ENCODE results near the gene WDFY1. TPM values are rescaled to one million over a fixed set of nuclear protein-coding genes. Genes with fewer than 3 reads are reported as not detected.

WDFY1 gene
- total RNA-seq, 1 experiment from 2014 or later = 66.0 TPM

DNA sequence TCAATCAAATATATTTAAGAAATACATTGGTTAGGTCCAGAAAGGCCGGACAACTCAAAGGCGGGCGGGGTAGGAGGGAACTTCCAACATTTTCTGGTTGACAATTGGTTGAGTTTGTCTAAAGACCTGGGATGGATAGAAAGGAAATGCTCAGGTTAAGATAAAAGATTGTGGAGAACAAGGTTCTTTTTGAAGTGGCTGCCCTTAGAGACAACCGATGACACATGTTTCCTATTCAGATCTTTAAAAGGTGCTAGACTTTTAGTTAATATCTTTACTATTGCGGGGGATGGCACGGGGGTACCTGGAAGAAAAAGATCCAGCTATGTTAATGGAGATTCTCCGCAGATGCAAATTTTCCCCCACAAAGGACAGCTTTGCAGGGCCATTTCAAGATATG is 97.7 kb downstream of the WDFY1 start:
- TF ChIP-seq ZNF219 (CRISPR knock-in tag; IDR thresholded peaks at IDR 0.05; ENCODE audit: borderline replicate concordance) = no peak
- TF ChIP-seq, protein P1, sequence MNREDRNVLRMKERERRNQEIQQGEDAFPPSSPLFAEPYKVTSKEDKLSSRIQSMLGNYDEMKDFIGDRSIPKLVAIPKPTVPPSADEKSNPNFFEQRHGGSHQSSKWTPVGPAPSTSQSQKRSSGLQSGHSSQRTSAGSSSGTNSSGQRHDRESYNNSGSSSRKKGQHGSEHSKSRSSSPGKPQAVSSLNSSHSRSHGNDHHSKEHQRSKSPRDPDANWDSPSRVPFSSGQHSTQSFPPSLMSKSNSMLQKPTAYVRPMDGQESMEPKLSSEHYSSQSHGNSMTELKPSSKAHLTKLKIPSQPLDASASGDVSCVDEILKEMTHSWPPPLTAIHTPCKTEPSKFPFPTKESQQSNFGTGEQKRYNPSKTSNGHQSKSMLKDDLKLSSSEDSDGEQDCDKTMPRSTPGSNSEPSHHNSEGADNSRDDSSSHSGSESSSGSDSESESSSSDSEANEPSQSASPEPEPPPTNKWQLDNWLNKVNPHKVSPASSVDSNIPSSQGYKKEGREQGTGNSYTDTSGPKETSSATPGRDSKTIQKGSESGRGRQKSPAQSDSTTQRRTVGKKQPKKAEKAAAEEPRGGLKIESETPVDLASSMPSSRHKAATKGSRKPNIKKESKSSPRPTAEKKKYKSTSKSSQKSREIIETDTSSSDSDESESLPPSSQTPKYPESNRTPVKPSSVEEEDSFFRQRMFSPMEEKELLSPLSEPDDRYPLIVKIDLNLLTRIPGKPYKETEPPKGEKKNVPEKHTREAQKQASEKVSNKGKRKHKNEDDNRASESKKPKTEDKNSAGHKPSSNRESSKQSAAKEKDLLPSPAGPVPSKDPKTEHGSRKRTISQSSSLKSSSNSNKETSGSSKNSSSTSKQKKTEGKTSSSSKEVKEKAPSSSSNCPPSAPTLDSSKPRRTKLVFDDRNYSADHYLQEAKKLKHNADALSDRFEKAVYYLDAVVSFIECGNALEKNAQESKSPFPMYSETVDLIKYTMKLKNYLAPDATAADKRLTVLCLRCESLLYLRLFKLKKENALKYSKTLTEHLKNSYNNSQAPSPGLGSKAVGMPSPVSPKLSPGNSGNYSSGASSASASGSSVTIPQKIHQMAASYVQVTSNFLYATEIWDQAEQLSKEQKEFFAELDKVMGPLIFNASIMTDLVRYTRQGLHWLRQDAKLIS (CRISPR knock-in tag; IDR thresholded peaks at IDR 0.05; ENCODE audit: borderline replicate concordance) = no peak
- TF ChIP-seq NFE2L1 (CRISPR knock-in tag; IDR thresholded peaks at IDR 0.05) = no peak
- TF ChIP-seq IRF2 (CRISPR knock-in tag; IDR thresholded peaks at IDR 0.05; ENCODE audit: borderline replicate concordance, low read depth) = no peak
- TF ChIP-seq, protein P2, sequence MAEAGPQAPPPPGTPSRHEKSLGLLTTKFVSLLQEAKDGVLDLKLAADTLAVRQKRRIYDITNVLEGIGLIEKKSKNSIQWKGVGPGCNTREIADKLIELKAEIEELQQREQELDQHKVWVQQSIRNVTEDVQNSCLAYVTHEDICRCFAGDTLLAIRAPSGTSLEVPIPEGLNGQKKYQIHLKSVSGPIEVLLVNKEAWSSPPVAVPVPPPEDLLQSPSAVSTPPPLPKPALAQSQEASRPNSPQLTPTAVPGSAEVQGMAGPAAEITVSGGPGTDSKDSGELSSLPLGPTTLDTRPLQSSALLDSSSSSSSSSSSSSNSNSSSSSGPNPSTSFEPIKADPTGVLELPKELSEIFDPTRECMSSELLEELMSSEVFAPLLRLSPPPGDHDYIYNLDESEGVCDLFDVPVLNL (CRISPR knock-in tag; IDR thresholded peaks at IDR 0.05; ENCODE audit: borderline replicate concordance, low read depth) = no peak
- no peak for TF ChIP-seq ZNF263 (CRISPR knock-in tag; IDR thresholded peaks at IDR 0.05; ENCODE audit: low read depth)
- TF ChIP-seq, protein P3, sequence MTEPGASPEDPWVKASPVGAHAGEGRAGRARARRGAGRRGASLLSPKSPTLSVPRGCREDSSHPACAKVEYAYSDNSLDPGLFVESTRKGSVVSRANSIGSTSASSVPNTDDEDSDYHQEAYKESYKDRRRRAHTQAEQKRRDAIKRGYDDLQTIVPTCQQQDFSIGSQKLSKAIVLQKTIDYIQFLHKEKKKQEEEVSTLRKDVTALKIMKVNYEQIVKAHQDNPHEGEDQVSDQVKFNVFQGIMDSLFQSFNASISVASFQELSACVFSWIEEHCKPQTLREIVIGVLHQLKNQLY (CRISPR knock-in tag; IDR thresholded peaks at IDR 0.05) = no peak
- TF ChIP-seq, protein P4, sequence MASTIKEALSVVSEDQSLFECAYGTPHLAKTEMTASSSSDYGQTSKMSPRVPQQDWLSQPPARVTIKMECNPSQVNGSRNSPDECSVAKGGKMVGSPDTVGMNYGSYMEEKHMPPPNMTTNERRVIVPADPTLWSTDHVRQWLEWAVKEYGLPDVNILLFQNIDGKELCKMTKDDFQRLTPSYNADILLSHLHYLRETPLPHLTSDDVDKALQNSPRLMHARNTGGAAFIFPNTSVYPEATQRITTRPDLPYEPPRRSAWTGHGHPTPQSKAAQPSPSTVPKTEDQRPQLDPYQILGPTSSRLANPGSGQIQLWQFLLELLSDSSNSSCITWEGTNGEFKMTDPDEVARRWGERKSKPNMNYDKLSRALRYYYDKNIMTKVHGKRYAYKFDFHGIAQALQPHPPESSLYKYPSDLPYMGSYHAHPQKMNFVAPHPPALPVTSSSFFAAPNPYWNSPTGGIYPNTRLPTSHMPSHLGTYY (CRISPR knock-in tag; IDR thresholded peaks at IDR 0.05) = no peak
- TF ChIP-seq GTF2I (CRISPR knock-in tag; conservative IDR thresholded peaks at IDR 0.05) = no peak
- TF ChIP-seq NR3C1 (CRISPR knock-in tag; conservative IDR thresholded peaks at IDR 0.05; ENCODE audit: low read depth) = no peak
- TF ChIP-seq, protein P5, sequence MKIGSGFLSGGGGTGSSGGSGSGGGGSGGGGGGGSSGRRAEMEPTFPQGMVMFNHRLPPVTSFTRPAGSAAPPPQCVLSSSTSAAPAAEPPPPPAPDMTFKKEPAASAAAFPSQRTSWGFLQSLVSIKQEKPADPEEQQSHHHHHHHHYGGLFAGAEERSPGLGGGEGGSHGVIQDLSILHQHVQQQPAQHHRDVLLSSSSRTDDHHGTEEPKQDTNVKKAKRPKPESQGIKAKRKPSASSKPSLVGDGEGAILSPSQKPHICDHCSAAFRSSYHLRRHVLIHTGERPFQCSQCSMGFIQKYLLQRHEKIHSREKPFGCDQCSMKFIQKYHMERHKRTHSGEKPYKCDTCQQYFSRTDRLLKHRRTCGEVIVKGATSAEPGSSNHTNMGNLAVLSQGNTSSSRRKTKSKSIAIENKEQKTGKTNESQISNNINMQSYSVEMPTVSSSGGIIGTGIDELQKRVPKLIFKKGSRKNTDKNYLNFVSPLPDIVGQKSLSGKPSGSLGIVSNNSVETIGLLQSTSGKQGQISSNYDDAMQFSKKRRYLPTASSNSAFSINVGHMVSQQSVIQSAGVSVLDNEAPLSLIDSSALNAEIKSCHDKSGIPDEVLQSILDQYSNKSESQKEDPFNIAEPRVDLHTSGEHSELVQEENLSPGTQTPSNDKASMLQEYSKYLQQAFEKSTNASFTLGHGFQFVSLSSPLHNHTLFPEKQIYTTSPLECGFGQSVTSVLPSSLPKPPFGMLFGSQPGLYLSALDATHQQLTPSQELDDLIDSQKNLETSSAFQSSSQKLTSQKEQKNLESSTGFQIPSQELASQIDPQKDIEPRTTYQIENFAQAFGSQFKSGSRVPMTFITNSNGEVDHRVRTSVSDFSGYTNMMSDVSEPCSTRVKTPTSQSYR (CRISPR knock-in tag; IDR thresholded peaks at IDR 0.05) = no peak
- no peak for TF ChIP-seq TEAD4 (CRISPR knock-in tag; IDR thresholded peaks at IDR 0.05)
- H3K4me1 Mint-ChIP-seq = no peaks in the 10 kb centered on the region
- POLR2A ChIA-PET = no interaction called here
- H3K36me3 Mint-ChIP-seq = peaks cover 31% of the 10 kb centered on the region
- no peak overlapping the region for H3K27ac Mint-ChIP-seq
- peaks cover 40% of the 10 kb centered on the region for H3K9me3 Mint-ChIP-seq
- DNase-seq (ENCODE audit: low spot score) (no peak), ATAC-seq (no peak)
- CTCF ChIA-PET = no interaction called here
- H3K27me3 Mint-ChIP-seq (ENCODE audit: low read depth) = no peaks in the 10 kb centered on the region
- no peak overlapping the region for H3K4me3 Mint-ChIP-seq

DNA sequence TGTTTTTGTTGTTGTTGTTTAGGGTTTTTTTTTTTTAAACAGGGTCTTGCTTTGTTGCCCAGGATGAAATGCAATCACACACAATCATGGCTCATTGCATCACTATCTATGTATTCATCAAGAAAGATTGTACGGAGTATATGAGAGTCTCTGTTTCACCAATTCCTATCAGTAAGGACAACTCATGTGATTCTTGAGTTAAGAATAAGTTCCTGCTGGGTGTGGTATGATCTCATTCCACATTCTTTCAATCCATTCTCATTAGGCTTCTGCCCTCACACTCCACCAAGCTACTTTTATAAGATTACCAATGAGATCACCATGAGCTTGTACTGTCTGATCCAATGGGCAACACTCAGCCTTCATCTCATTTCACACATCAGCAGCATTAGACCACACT is 98.6 kb downstream of the WDFY1 start:
- ChIA-PET POLR2A (no interaction called here), CTCF (interaction anchor here (0.6 kb wide), 1 partner anchor 620 kb away, joined by 3 read pairs; no protein-coding TSS in a partner anchor)
- DNase-seq (ENCODE audit: low spot score) (no peak), ATAC-seq (no peak)
- Mint-ChIP-seq H3K36me3 (peaks cover 31% of the 10 kb centered on the region), H3K27ac (no peak overlapping the region), H3K9me3 (peaks cover 40% of the 10 kb centered on the region), H3K4me3 (no peak overlapping the region), H3K4me1 (no peaks in the 10 kb centered on the region), H3K27me3 (ENCODE audit: low read depth) (no peaks in the 10 kb centered on the region)
- TF ChIP-seq KAT7 (CRISPR knock-in tag; IDR thresholded peaks at IDR 0.05; ENCODE audit: borderline replicate concordance) (no peak), MXD4 (CRISPR knock-in tag; IDR thresholded peaks at IDR 0.05; ENCODE audit: borderline replicate concordance) (no peak)
- TF ChIP-seq, protein P6, sequence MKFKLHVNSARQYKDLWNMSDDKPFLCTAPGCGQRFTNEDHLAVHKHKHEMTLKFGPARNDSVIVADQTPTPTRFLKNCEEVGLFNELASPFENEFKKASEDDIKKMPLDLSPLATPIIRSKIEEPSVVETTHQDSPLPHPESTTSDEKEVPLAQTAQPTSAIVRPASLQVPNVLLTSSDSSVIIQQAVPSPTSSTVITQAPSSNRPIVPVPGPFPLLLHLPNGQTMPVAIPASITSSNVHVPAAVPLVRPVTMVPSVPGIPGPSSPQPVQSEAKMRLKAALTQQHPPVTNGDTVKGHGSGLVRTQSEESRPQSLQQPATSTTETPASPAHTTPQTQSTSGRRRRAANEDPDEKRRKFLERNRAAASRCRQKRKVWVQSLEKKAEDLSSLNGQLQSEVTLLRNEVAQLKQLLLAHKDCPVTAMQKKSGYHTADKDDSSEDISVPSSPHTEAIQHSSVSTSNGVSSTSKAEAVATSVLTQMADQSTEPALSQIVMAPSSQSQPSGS (CRISPR knock-in tag; IDR thresholded peaks at IDR 0.05; ENCODE audit: borderline replicate concordance, low read depth) = no peak
- TF ChIP-seq, protein P7, sequence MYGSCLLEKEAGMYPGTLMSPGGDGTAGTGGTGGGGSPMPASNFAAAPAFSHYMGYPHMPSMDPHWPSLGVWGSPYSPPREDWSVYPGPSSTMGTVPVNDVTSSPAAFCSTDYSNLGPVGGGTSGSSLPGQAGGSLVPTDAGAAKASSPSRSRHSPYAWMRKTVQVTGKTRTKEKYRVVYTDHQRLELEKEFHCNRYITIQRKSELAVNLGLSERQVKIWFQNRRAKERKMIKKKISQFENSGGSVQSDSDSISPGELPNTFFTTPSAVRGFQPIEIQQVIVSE (CRISPR knock-in tag; IDR thresholded peaks at IDR 0.05; ENCODE audit: borderline replicate concordance) = no peak
- TF ChIP-seq, protein P2 (CRISPR knock-in tag; IDR thresholded peaks at IDR 0.05; ENCODE audit: borderline replicate concordance, low read depth) = no peak
- TF ChIP-seq, protein P8, sequence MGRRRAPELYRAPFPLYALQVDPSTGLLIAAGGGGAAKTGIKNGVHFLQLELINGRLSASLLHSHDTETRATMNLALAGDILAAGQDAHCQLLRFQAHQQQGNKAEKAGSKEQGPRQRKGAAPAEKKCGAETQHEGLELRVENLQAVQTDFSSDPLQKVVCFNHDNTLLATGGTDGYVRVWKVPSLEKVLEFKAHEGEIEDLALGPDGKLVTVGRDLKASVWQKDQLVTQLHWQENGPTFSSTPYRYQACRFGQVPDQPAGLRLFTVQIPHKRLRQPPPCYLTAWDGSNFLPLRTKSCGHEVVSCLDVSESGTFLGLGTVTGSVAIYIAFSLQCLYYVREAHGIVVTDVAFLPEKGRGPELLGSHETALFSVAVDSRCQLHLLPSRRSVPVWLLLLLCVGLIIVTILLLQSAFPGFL (CRISPR knock-in tag; IDR thresholded peaks at IDR 0.05; ENCODE audit: borderline replicate concordance) = no peak
